Prostate gland (tissue), 2 donors: Measurements from ENCODE around the gene ARHGEF17. TPM values are rescaled to one million over a fixed set of nuclear protein-coding genes. Genes with fewer than 3 reads are reported as not detected.
A peak's percentile ranks its signal among the peaks of the same experiment; 100 is the strongest.

Experiments used
- DNase-seq: peaks from one replicate; pipeline ENCODE4 v3.0.0-alpha.2; 2019; ENCODE audit warnings: low spot score
- H3K27ac ChIP-seq, 2 donors: fragments of 200-600 bp; sonication (generic); 2 replicates each; pipeline ENCODE4 v1.5.1; 2017 to 2019
- H3K27me3 ChIP-seq: fragments of 200-600 bp; sonication (generic); replicated peaks from 2 replicates; pipeline ENCODE4 v1.5.1; 2019; ENCODE audit not compliant: insufficient read depth
- H3K36me3 ChIP-seq, 2 donors: fragments of 200-600 bp; sonication (generic); 1 replicate in 1 of 2; 2 replicates in 1 of 2; pipeline versions ENCODE4 v1.5.1 to v1.8.1; 2017 to 2019
- H3K4me1 ChIP-seq: fragments of 200-600 bp; sonication (generic); replicated peaks from 2 replicates; pipeline ENCODE4 v1.5.1; 2019
- H3K4me3 ChIP-seq, 2 donors: fragments of 200-600 bp; sonication (generic); 2 replicates each; pipeline ENCODE4 v1.5.1; 2017 to 2019
- H3K9me3 ChIP-seq: fragments of 200-600 bp; sonication (generic); 2 replicates; pipeline ENCODE4 v1.5.1; 2017
- POLR2A ChIP-seq: fragments of 450-650 bp; IDR thresholded peaks from one replicate; pipeline ENCODE4 v1.6.1; 2016; ENCODE audit warnings: antibody characterized with exemption, mild to moderate bottlenecking
- POLR2AphosphoS5 ChIP-seq: sonication (generic); formaldehyde crosslinking; IDR thresholded peaks from one replicate; pipeline ENCODE4 v1.6.1; 2017; ENCODE audit warnings: antibody characterized with exemption
- WGBS: methylation state at CpG from one replicate; pipeline ENCODE4 v1.1.5; 2018; 5-methylcytosine and 5-hydroxymethylcytosine counted together
- intact Hi-C: fragments of 100-400 bp; cut with DNase I; formaldehyde crosslinking; loops from one replicate; pipeline ENCODE4 v1.14.2; 2022
- total RNA-seq, 2 donors: library from RNA; depleted of rRNA; stranded (reverse); fragments of >200 nt; gene quantifications; one replicate each; pipeline ENCODE4 v1.1.0, GENCODE V29; 2016
- TF ChIP-seq, protein P1 (sequence below), 4 experiments: fragments of 200-600 bp in 2 of 4; fragments of 450-650 bp in 2 of 4; sonication (generic) in 2 of 4; IDR thresholded peaks; 1 replicate in 3 of 4; 2 replicates in 1 of 4; pipeline ENCODE4 v1.5.1; 2016 to 2019; ENCODE audit warnings: antibody characterized with exemption in 4 of 4, mild to moderate bottlenecking in 2 of 4, moderate library complexity in 2 of 4

The ARHGEF17 gene
- total RNA-seq, 2 donors from 2014 or later = 34.0 to 66.9 TPM

DNA sequence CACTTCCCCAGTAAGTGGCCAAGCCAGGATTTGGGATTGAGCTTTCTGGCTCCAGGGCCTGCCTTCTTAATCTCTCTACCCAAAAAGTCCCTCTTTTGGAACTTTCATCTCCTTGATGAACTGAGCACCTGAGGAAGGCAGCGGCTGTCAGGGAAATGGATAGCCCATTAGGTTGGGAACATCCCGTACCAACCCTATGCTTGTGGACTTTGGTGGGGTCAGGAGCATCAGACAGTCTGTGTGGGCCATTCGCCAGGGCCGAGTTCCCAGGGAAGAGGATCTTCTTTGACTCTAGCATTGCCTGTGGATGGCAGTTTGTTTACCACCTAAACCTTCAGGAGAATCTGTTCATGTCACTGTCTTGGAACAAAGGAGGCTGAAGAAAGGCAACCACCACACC is 30.2 kb downstream of the ARHGEF17 start:
- WGBS = 26% methylated on average over 4 of the region's 4 CpGs
- Histone ChIP-seq H3K4me1 (peaks cover 7% of the 10 kb centered on the region), H3K27ac (peak overlapping the region in 1 of 2 donors; percentile 57), H3K9me3 (no peaks in the 10 kb centered on the region), H3K36me3 (no peaks in the 10 kb centered on the region), H3K4me3 (no peak overlapping the region), H3K27me3 (no peaks in the 10 kb centered on the region)
- DNase-seq = no peak
- TF ChIP-seq POLR2A (no peak), POLR2AphosphoS5 (peak; percentile 58)
- intact Hi-C loops = no loop called here

DNA sequence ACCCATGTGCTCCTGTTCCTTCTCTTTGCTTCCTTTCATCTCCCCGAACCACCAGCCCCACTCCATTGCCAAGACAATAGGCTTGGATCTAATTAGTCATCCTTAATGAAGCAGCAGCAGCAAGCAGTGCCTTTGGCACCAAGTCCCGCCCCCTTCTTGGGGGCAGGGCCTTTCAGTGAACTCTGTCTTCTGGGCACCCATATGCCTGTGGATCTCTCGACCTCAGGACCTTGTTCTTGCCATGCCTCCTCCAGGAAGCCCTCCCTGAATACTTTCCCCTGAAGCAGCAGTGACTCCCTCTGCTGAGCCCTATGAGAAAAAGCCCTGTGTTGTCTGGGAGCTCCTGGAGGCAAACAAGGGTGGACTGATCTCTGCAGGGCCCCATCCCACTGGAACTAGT is 32.1 kb downstream of the ARHGEF17 start:
- H3K27ac ChIP-seq = peak overlapping the region in 1 of 2 donors; percentile 15
- H3K4me1 ChIP-seq = peaks cover 7% of the 10 kb centered on the region

DNA sequence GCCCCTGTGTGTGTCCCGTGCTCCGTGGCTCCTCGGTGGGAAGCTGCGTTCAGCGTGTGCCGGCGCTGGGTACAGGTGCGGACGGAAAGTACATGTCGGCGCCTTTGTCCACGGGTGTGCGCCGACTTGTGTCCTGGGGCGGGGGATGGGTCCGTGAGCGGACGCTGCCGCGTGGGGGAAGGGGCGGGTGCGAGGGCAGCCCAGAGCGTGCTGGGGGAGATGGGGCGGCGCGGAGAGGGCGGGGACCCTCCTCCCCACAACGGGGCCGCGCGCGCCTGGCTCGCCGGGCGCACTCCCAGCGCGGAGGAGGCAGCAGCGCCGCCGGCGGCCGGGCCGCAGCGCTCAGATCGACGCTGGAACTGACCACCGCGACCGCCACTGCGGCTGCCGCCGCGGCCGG is 34.6 kb downstream of the ARHGEF17 start:
- no peaks in the 10 kb centered on the region for H3K9me3 ChIP-seq
- TF ChIP-seq, protein P1, sequence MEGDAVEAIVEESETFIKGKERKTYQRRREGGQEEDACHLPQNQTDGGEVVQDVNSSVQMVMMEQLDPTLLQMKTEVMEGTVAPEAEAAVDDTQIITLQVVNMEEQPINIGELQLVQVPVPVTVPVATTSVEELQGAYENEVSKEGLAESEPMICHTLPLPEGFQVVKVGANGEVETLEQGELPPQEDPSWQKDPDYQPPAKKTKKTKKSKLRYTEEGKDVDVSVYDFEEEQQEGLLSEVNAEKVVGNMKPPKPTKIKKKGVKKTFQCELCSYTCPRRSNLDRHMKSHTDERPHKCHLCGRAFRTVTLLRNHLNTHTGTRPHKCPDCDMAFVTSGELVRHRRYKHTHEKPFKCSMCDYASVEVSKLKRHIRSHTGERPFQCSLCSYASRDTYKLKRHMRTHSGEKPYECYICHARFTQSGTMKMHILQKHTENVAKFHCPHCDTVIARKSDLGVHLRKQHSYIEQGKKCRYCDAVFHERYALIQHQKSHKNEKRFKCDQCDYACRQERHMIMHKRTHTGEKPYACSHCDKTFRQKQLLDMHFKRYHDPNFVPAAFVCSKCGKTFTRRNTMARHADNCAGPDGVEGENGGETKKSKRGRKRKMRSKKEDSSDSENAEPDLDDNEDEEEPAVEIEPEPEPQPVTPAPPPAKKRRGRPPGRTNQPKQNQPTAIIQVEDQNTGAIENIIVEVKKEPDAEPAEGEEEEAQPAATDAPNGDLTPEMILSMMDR (IDR thresholded peaks at IDR 0.05) = no peak
- no peak for TF ChIP-seq POLR2A
- no peak for TF ChIP-seq POLR2AphosphoS5
- 16% methylated on average over 29 of the region's 54 CpGs for WGBS
- intact Hi-C loops = no loop called here
- no peak for DNase-seq
- H3K4me3 ChIP-seq = peak overlapping the region; percentile 22 to 34
- H3K27ac ChIP-seq = peak overlapping the region in 1 of 2 donors; percentile 5
- no peaks in the 10 kb centered on the region for H3K27me3 ChIP-seq
- H3K4me1 ChIP-seq = peaks cover 7% of the 10 kb centered on the region
- no peaks in the 10 kb centered on the region for H3K36me3 ChIP-seq

More for the DNA sequence above, 32.1 kb downstream of the ARHGEF17 start:
- WGBS = 61% methylated on average over 3 of the region's 3 CpGs
- Histone ChIP-seq H3K9me3 (no peaks in the 10 kb centered on the region), H3K4me3 (no peak overlapping the region), H3K36me3 (no peaks in the 10 kb centered on the region), H3K27me3 (no peaks in the 10 kb centered on the region)
- TF ChIP-seq POLR2A (no peak), POLR2AphosphoS5 (no peak)
- TF ChIP-seq, protein P1 (IDR thresholded peaks at IDR 0.05) = no peak
- no peak for DNase-seq
- intact Hi-C loops = no loop called here

DNA sequence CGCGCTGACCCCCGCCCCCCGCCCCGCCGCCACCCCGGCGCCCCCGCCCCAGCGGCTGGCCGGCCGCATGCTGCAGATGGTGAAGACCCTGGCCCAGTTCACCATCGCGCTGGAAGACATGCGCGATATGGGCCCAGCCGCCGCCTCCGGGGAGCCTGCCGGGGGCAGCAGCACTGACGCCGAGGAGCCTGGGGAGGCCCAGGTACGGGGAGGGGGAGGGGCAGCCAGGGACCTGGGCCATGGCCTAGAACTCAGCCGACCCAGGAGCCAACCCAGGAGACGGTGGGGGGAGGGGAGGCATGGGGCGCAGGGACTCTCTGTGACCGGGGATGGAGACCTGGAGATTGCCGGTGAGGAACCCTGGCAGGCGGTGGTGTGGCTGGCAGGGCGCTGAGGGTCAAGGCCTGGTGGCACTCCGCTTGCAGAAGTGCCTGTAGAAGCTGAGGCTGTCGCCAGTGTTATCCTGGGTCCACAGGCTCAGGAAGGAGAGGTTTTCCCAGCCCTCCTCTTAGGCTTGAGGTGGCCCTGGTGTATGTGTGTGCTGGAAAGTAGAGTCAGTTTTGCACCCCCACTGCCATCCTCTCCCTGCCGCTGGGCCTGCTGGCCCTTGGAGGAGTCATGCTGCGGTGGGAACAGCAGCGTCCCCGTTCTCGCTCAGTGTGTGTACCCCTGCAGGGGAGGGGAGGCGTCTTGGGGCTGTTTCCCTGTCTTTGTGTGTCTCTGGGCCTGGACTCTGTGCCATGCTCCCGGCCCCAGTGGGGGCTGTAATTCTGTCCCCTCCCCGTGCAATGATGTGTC is 35.2 kb downstream of the ARHGEF17 start:
- no peaks in the 10 kb centered on the region for H3K27me3 ChIP-seq
- TF ChIP-seq POLR2A (no peak), POLR2AphosphoS5 (no peak)
- TF ChIP-seq, protein P1 (IDR thresholded peaks at IDR 0.05) = no peak
- no peak for DNase-seq
- no peaks in the 10 kb centered on the region for H3K9me3 ChIP-seq
- peak overlapping the region; percentile 22 to 34 for H3K4me3 ChIP-seq
- 45% methylated on average over 24 of the region's 40 CpGs for WGBS
- peak overlapping the region in 1 of 2 donors; percentile 5 for H3K27ac ChIP-seq
- intact Hi-C loops = no loop called here
- H3K4me1 ChIP-seq = peaks cover 4% of the 10 kb centered on the region
- H3K36me3 ChIP-seq = no peaks in the 10 kb centered on the region

DNA sequence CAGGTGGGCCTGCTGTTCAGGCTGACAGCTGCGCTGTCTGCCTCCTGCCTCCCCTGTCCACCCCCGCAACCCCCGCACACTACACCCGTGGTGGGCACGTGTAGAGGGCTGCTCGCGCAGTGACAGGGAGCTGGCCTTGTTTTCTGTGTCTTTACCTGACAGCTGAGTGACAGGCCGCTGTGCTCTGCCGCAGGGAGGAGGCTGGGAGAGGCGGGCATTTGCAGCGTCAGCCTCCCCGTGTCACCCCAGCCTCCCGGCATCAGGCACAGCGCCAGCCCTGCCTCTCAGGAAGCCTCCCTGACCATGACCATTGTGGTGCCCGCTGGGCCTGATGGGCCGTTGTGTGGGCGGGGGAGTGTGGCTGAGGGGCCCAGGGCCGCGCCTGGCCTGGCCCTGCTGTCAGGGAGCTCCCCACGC is 36.1 kb downstream of the ARHGEF17 start:
- no peaks in the 10 kb centered on the region for H3K9me3 ChIP-seq
- TF ChIP-seq POLR2A (no peak), POLR2AphosphoS5 (no peak)
- TF ChIP-seq, protein P1 (IDR thresholded peaks at IDR 0.05) = no peak
- no peak overlapping the region for H3K27ac ChIP-seq
- intact Hi-C loops = no loop called here
- 51% methylated on average over 15 of the region's 20 CpGs for WGBS
- no peak overlapping the region for H3K4me3 ChIP-seq
- H3K4me1 ChIP-seq = peaks cover 4% of the 10 kb centered on the region
- no peak for DNase-seq
- no peaks in the 10 kb centered on the region for H3K27me3 ChIP-seq
- no peaks in the 10 kb centered on the region for H3K36me3 ChIP-seq
